Hepatocyte (in vitro differentiated cells): Measurements from ENCODE around the gene MCF2L2. TPM values are rescaled to one million over a fixed set of nuclear protein-coding genes. Genes with fewer than 3 reads are reported as not detected.

Experiments
- DNase-seq: peaks from one replicate; pipeline ENCODE4 v3.0.0-alpha.2; 2016; ENCODE audit warnings: low spot score
- H2AFZ ChIP-seq: fragments of 200-600 bp; sonication (generic); 2 replicates; pipeline ENCODE4 v1.6.0; 2016; ENCODE audit warnings: antibody characterized with exemption, mild to moderate bottlenecking
- H3K27ac ChIP-seq: fragments of 200-600 bp; sonication (generic); 2 replicates; pipeline ENCODE4 v1.5.1; 2016; ENCODE audit warnings: mild to moderate bottlenecking
- H3K27me3 ChIP-seq: fragments of 200-600 bp; sonication (generic); 2 replicates; pipeline ENCODE4 v1.6.1; 2016
- H3K36me3 ChIP-seq: fragments of 200-600 bp; sonication (generic); replicated peaks from 2 replicates; pipeline ENCODE4 v1.5.1; 2016; ENCODE audit warnings: low read depth; ENCODE audit not compliant: insufficient read depth
- H3K4me1 ChIP-seq: fragments of 200-600 bp; sonication (generic); 2 replicates; pipeline ENCODE4 v1.5.1; 2016; ENCODE audit warnings: mild to moderate bottlenecking, moderate library complexity; ENCODE audit not compliant: insufficient read depth
- H3K4me2 ChIP-seq: fragments of 200-600 bp; sonication (generic); 2 replicates; pipeline ENCODE4 v1.6.0; 2016
- H3K4me3 ChIP-seq: fragments of 200-600 bp; sonication (generic); 2 replicates; pipeline ENCODE4 v1.5.1; 2016; ENCODE audit warnings: mild to moderate bottlenecking
- H3K79me2 ChIP-seq: fragments of 200-600 bp; sonication (generic); 2 replicates; pipeline ENCODE4 v1.6.0; 2017; ENCODE audit warnings: mild to moderate bottlenecking
- H3K9me2 ChIP-seq: fragments of 200-600 bp; sonication (generic); replicated peaks from 2 replicates; pipeline ENCODE4 v1.6.0; 2017; ENCODE audit warnings: mild to moderate bottlenecking; ENCODE audit not compliant: insufficient read depth
- H3K9me3 ChIP-seq: fragments of 200-600 bp; sonication (generic); 2 replicates; pipeline ENCODE4 v1.5.1; 2016; ENCODE audit warnings: low read depth, mild to moderate bottlenecking
- H4K20me1 ChIP-seq: fragments of 200-600 bp; sonication (generic); 2 replicates; pipeline ENCODE4 v1.6.0; 2016; ENCODE audit warnings: mild to moderate bottlenecking; ENCODE audit not compliant: insufficient read depth, poor library complexity, severe bottlenecking
- CTCF ChIP-seq: fragments of 200-600 bp; sonication (generic); IDR thresholded peaks from 2 replicates; pipeline ENCODE4 v1.5.1; 2016; ENCODE audit warnings: antibody characterized with exemption, mild to moderate bottlenecking; ENCODE audit not compliant: poor library complexity
- EZH2 ChIP-seq: fragments of 200-600 bp; sonication (generic); IDR thresholded peaks from 2 replicates; pipeline ENCODE4 v1.6.1; 2016; ENCODE audit warnings: antibody characterized with exemption, mild to moderate bottlenecking, borderline replicate concordance
- EZH2phosphoT487 ChIP-seq: fragments of 200-600 bp; sonication (generic); IDR thresholded peaks from one replicate; pipeline ENCODE4 v1.6.1; 2018; ENCODE audit warnings: antibody characterized with exemption, mild to moderate bottlenecking, low read depth, moderate library complexity; ENCODE audit not compliant: unreplicated experiment, severe bottlenecking
- WGBS: methylation state at CpG from one replicate; pipeline ENCODE4 v1.1.6; 2016; ENCODE audit warnings: low lambda C conversion rate; ENCODE audit errors: missing lambda C conversion rate; 5-methylcytosine and 5-hydroxymethylcytosine counted together
- polyA plus RNA-seq: library from polyadenylated mRNA; unstranded; fragments of >200 nt; fragmentation: Nextera tagmentation; extraction: Ambion mirVana; gene quantifications from 2 replicates; pipeline ENCODE4 v1.2.1, GENCODE V29; 2016
- total RNA-seq: library from RNA; depleted of rRNA; stranded (reverse); fragments of >200 nt; gene quantifications from 2 replicates; pipeline ENCODE4 v1.2.3, GENCODE V29; 2014

The MCF2L2 gene
- total and polyA plus RNA-seq, 2 experiments from 2014 or later: 0.17 to 0.63 TPM

- Histone ChIP-seq H4K20me1 (no peaks in the 10 kb centered on the region), H3K27ac (no peak overlapping the region), H3K27me3 (no peaks in the 10 kb centered on the region), H3K9me2 (no peaks in the 10 kb centered on the region), H3K36me3 (no peaks in the 10 kb centered on the region), H3K4me2 (no peak overlapping the region), H3K4me1 (no peaks in the 10 kb centered on the region), H2AFZ (no peak overlapping the region), H3K4me3 (no peak overlapping the region), H3K79me2 (no peaks in the 10 kb centered on the region), H3K9me3 (no peaks in the 10 kb centered on the region)
- no peak for TF ChIP-seq CTCF
- TF ChIP-seq EZH2phosphoT487: no peak
- TF ChIP-seq EZH2: no peak
- no peak for DNase-seq
- WGBS: 61% methylated on average over 4 of the region's 4 CpGs
Measured at GRCh38 chr3:183148056-183148455, 280.4 kb downstream of the MCF2L2 start.

- Histone ChIP-seq H3K79me2 (no peaks in the 10 kb centered on the region), H4K20me1 (no peaks in the 10 kb centered on the region), H3K4me1 (no peaks in the 10 kb centered on the region), H3K9me2 (no peaks in the 10 kb centered on the region), H3K36me3 (no peaks in the 10 kb centered on the region), H3K9me3 (no peaks in the 10 kb centered on the region), H3K4me3 (no peak overlapping the region), H3K4me2 (no peak overlapping the region), H2AFZ (no peak overlapping the region), H3K27ac (no peak overlapping the region), H3K27me3 (no peaks in the 10 kb centered on the region)
- TF ChIP-seq EZH2 (no peak), EZH2phosphoT487 (no peak), CTCF (no peak)
- WGBS: 67% methylated on average over 1 of the region's 1 CpG
- DNase-seq: no peak
Measured at GRCh38 chr3:183144363-183144762, 284.1 kb downstream of the MCF2L2 start.

- no peaks in the 10 kb centered on the region for H3K9me2 ChIP-seq
- H3K79me2 ChIP-seq: no peaks in the 10 kb centered on the region
- H4K20me1 ChIP-seq: no peaks in the 10 kb centered on the region
- no peak overlapping the region for H3K4me3 ChIP-seq
- no peak for TF ChIP-seq CTCF
- TF ChIP-seq EZH2: no peak
- no peak for TF ChIP-seq EZH2phosphoT487
- H3K4me2 ChIP-seq: no peak overlapping the region
- H3K36me3 ChIP-seq: no peaks in the 10 kb centered on the region
- H3K27me3 ChIP-seq: no peaks in the 10 kb centered on the region
- H3K4me1 ChIP-seq: no peaks in the 10 kb centered on the region
- no peak for DNase-seq
- no peak overlapping the region for H3K27ac ChIP-seq
- H3K9me3 ChIP-seq: no peaks in the 10 kb centered on the region
- no peak overlapping the region for H2AFZ ChIP-seq
- 71% methylated on average over 11 of the region's 11 CpGs for WGBS
Measured at GRCh38 chr3:183142199-183142598, 286.2 kb downstream of the MCF2L2 start.

- Histone ChIP-seq H3K9me2 (no peaks in the 10 kb centered on the region), H3K36me3 (no peaks in the 10 kb centered on the region), H3K4me1 (no peaks in the 10 kb centered on the region), H3K27ac (no peak overlapping the region), H3K4me3 (no peak overlapping the region), H4K20me1 (no peaks in the 10 kb centered on the region), H3K79me2 (no peaks in the 10 kb centered on the region), H3K27me3 (peaks cover 5% of the 10 kb centered on the region), H2AFZ (no peak overlapping the region), H3K9me3 (no peaks in the 10 kb centered on the region), H3K4me2 (no peak overlapping the region)
- 88% methylated on average over 2 of the region's 2 CpGs for WGBS
- TF ChIP-seq EZH2phosphoT487 (no peak), EZH2 (no peak), CTCF (no peak)
- DNase-seq: no peak
Measured at GRCh38 chr3:183134844-183135243, 293.6 kb downstream of the MCF2L2 start.
